Mucosa of descending colon (tissue), 3 donors: ENCODE results near the gene NABP2. TPM values are rescaled to one million over a fixed set of nuclear protein-coding genes. Genes with fewer than 3 reads are reported as not detected.

Experiments used
- ATAC-seq: fragments of 200-7000 bp; cut with Tn5 transposase; one replicate; pipeline ENCODE4 v1.9.1; 2020; ENCODE audit warnings: mild to moderate bottlenecking, moderate library complexity
- DNase-seq, 3 donors: peaks; one replicate each; pipeline ENCODE4 v3.0.0-alpha.2; 2020
- H3K36me3 ChIP-seq: fragments of 200-600 bp; one replicate; pipeline ENCODE4 v1.8.0; 2021; ENCODE audit warnings: low read depth, mild to moderate bottlenecking
- H3K4me1 ChIP-seq: fragments of 200-600 bp; one replicate; pipeline ENCODE4 v1.8.0; 2021; ENCODE audit warnings: low read depth, mild to moderate bottlenecking
- H3K4me3 ChIP-seq: fragments of 200-600 bp; one replicate; pipeline ENCODE4 v1.8.0; 2021; ENCODE audit warnings: mild to moderate bottlenecking
- H3K9me3 ChIP-seq: fragments of 200-600 bp; one replicate; pipeline ENCODE4 v1.8.0; 2021; ENCODE audit warnings: mild to moderate bottlenecking
- intact Hi-C, 2 donors: fragments of 100-400 bp; cut with DNase I in 1 of 2; cut with micrococcal nuclease in 1 of 2; formaldehyde crosslinking; loops; one replicate each; pipeline versions ENCODE4 v1.11.0 to v1.11.1; 2022; cut with DNase I, micrococcal nuclease
- total RNA-seq, 3 donors: library from RNA; stranded (reverse); fragmentation: NEBNext Ultra II Directional in 2 of 3; extraction: Animal tissue kit (Norgen Biotek cat#: 25700) in 2 of 3; gene quantifications; one replicate each; pipeline versions ENCODE4 v1.2.1 to v1.2.4, GENCODE V29; 2021 to 2023
- TF ChIP-seq, protein P1 (sequence below): fragments of 200-600 bp; IDR thresholded peaks from one replicate; pipeline ENCODE4 v1.8.0; 2022; ENCODE audit warnings: antibody characterized with exemption, mild to moderate bottlenecking
- donor health status: DM: no; HTN: no; CAD: no; lungs with moderate emphysema.
- donor health status: DM: no; HTN: no; CAD: no.
- donor health status: DM: no; HTN: yes; CAD: no.

NABP2 gene
- total RNA-seq, 3 donors from 2014 or later, result 22.2 to 37.3 (median 30.2) TPM

DNA sequence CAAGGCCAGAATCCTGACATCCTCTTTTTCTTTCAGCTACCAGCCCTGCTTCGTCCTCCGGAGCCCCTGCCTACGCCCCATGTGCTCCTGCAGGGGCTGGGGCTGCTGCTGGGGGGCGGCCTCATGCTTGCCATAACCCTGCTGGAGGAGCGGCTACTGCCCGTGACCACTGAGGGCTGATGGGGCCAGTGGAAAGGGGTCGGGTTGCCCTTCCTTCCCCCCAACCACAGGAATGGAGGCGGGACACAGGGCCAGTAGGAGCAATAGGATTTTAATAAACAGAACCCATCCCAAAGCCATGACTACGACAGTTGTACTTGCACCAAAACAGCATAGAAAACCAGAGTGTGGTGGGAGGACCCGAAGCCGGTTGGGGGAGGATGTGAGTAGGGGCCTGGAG, 13.4 kb downstream of the NABP2 start:
- Histone ChIP-seq H3K9me3 (no peaks in the 10 kb centered on the region), H3K4me3 (no peak overlapping the region), H3K36me3 (peaks cover under 1% of the 10 kb centered on the region), H3K4me1 (no peaks in the 10 kb centered on the region)
- intact Hi-C loops, result no loop called here
- no peak for DNase-seq
- ATAC-seq, result no peak
- TF ChIP-seq, protein P1, sequence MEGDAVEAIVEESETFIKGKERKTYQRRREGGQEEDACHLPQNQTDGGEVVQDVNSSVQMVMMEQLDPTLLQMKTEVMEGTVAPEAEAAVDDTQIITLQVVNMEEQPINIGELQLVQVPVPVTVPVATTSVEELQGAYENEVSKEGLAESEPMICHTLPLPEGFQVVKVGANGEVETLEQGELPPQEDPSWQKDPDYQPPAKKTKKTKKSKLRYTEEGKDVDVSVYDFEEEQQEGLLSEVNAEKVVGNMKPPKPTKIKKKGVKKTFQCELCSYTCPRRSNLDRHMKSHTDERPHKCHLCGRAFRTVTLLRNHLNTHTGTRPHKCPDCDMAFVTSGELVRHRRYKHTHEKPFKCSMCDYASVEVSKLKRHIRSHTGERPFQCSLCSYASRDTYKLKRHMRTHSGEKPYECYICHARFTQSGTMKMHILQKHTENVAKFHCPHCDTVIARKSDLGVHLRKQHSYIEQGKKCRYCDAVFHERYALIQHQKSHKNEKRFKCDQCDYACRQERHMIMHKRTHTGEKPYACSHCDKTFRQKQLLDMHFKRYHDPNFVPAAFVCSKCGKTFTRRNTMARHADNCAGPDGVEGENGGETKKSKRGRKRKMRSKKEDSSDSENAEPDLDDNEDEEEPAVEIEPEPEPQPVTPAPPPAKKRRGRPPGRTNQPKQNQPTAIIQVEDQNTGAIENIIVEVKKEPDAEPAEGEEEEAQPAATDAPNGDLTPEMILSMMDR, result no peak

DNA sequence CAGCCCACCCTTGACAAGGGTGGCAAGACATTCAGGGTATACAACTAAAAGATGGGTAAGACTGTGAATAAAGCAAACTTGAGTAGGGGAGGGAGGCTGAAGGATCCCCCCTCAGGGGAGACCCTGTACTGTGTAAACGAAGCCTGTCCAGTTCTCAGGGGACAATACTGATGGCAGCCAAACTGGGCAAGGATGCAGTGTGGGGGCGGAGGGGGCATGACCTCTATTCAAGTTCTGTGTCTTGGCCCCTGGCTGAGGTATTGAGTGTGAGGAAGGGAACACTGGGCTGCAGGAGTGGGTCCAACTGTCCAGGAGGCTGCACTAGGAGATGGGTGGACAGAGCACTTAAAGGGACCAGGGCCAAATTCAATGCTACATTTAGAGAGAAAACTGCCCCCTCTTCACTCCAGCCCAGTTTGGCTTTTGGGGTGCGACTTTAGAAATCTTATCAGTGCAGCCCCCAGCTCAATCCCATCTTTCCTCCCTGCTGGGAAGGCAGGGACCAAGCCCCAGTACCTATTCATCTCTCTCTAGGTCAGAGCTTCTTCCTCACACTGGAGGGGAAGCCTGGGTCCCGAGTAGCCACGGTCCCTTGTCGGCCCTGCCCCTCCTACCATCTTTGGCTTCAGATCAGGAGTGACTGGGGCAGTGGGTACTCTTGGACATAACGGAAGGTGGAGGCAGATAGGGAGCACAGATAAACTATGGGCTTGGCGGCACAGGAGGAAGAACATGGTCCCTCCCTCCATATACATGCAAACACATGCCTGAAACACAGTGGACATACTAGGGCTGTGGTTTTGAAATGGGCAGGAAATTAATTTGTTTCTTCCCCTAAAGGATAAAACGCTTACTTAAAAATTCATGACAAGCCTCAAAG, 17.5 kb downstream of the NABP2 start:
- no peak for ATAC-seq
- Histone ChIP-seq H3K4me3 (no peak overlapping the region), H3K4me1 (no peaks in the 10 kb centered on the region), H3K36me3 (peaks cover 17% of the 10 kb centered on the region), H3K9me3 (no peaks in the 10 kb centered on the region)
- TF ChIP-seq, protein P1, result no peak
- DNase-seq, result no peak
- intact Hi-C loops, result no loop called here

DNA sequence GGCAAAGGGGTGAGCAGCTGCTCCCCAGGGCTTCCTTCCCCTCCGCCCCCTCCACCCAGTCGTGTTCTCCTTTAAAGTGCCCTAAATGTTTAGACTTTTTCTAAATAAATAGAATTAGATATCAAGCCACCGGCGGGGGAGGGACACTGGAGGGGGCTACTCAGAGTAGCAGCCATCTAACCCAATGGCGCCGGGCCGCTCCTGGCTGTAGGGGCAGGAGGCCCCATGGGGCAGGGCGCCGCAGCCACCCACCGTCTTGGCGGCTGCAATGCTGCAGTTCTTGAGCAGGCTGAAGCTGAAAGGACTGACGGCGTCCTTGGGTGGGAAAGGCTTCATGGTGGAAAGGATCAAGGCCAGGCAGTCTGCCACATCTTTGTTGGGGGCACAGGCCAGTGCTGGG, 18.8 kb downstream of the NABP2 start:
- no peak overlapping the region for H3K4me3 ChIP-seq
- no peaks in the 10 kb centered on the region for H3K9me3 ChIP-seq
- H3K36me3 ChIP-seq, result peaks cover 17% of the 10 kb centered on the region
- TF ChIP-seq, protein P1, result no peak
- no peaks in the 10 kb centered on the region for H3K4me1 ChIP-seq
- no peak for DNase-seq
- no peak for ATAC-seq
- intact Hi-C loops, result no loop called here

DNA sequence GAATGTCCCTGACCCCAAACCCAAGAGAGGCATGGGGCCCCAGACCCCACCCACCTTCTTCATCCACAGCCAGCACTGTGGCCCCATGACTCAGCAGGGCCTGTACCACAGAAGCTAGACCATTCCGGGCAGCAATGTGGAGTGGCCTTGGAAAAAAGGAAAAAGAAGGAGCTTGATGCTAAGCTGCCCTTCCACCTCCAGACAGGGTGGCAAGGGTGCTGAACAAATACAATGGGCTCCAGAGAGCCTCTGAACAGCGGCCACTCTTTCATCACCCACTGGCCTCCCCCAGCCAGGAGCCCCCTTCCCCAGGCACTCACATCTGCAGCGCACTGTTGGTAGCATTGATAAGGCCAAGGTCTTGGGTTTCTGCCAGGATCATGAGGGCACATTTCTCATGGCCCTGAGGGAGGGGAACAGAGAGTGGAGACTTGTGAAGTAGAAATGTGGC, 19.6 kb downstream of the NABP2 start:
- Histone ChIP-seq H3K36me3 (peaks cover 17% of the 10 kb centered on the region), H3K9me3 (no peaks in the 10 kb centered on the region), H3K4me3 (no peak overlapping the region), H3K4me1 (no peaks in the 10 kb centered on the region)
- no peak for ATAC-seq
- TF ChIP-seq, protein P1, result no peak
- DNase-seq, result no peak
- intact Hi-C loops, result no loop called here

DNA sequence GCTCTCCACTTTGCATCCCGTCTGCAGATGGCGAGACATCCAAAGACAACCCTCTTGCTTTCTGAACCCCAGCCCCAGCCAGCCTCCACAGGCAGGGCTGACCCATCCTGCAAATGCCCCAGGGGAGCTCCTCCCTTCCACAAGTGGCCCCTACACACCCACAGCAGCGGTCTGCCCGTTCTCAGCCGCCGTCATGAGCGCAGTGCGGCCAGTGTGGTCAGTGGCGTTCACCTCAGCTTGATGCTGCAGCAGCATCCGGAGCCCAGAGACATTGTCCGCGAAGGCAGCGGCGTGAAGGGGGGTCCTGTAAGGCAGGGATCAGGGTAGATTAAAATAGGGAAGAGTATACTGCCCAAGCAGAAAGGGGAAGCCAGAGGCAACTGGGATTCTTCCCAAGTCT, 20.4 kb downstream of the NABP2 start:
- intact Hi-C loops, result no loop called here
- no peaks in the 10 kb centered on the region for H3K9me3 ChIP-seq
- TF ChIP-seq, protein P1, result no peak
- H3K36me3 ChIP-seq, result peaks cover 17% of the 10 kb centered on the region
- no peaks in the 10 kb centered on the region for H3K4me1 ChIP-seq
- ATAC-seq (no peak), DNase-seq (no peak)
- no peak overlapping the region for H3K4me3 ChIP-seq
